Activated effector memory CD4-positive, alpha-beta T cell treated with Interleukin-2 at 50 U/mL for 16 hours (primary cell): ENCODE results near the gene LYZL2.

Experiments used
- DNase-seq: peaks from one replicate; pipeline ENCODE4 v3.0.0-alpha.2; 2020

Gene LYZL2

DNA sequence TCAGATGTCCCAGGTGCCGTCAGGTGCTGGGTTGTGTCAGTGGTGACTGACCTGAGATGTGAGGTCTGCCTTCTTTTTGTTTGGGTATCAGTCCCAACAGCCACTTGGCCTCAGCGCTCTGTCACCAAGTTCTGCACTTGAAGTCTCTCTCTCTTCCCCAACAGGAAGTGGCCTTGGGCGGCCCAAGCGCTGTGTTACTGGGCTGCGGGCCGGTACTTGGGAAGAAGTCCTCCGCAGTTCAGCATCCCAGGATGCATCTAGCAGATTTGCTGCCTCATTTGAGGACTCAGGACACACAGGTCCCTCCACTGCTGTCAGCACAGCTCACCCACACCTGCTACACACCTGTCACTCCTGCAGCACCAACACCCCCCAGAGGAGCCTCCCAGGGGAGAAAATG lies 40.1 kb downstream of the LYZL2 start:
- DNase-seq = no peak

DNA sequence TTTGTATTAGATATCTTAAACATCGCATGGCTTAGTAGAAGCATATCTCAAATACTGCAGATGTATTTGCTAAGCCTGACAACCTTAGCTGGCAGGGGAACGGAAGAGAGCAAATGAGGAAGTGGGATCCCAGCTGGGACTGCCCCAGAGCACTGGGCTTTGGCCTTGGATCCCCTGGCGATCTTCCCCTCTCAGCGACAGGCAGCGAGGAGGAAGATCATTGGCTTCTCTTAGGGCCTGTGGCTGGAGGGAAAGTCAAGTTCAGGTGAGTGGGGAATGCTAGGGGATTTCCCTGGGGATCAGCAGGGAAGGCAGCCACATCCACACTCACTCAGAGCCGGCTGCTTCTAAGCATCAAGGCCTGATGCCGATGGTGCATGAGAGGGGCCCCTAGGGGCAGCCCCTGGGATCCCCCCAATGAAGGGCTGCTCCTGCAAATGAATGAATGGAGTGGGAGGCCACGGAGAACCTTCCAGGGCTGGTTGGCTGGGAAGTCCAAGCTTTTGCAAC lies 42.0 kb downstream of the LYZL2 start:
- no peak for DNase-seq

DNA sequence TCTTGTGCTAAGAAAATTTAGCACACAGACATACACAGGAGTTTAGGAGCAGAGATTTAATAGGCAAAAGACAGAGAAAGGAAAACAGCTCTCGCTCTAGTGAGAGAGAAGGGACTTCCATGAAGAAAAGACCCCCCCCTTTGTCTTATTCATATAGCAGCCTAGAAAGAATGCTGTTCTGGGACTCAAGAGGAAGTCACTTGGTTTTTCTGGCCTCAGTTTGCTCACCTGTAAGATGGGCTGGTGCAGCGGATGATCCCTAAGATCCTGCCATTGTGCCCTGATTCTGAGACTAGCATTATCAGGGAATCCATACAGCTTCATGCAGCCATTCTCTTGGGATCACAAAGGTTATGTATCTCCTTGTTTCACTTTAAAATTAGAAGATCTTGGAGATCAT lies 42.7 kb downstream of the LYZL2 start:
- no peak for DNase-seq

DNA sequence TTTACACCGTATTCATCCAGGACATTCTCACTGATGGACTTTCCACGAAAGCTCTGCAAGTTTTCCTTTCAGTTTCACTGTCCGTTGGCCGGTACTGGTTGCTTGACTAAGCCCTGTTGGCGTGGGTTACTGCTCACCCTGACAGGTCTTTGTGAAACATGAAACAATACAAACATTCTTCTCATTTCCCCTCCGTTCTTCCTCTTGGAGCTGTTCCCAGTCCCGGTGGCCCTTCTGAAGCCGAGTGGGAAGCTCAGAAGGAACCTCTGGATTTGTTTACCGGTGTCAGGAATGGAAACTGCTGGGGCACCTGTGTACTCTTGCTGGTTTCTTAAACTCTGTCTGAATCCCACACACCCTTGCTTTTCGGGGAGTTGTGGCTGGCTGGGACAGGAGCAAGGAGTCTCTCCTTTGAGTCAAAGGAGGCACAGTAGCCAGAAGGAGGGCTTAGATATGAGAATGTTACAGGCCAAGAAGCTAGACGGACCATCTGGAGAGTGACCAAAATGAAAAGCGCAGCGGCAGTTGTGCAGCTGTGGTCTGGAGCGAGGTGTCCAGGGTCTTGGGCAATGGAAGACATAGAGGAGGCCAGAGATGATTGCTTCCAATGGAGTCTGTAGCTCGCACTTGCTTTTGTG lies 45.7 kb downstream of the LYZL2 start:
- DNase-seq = no peak

DNA sequence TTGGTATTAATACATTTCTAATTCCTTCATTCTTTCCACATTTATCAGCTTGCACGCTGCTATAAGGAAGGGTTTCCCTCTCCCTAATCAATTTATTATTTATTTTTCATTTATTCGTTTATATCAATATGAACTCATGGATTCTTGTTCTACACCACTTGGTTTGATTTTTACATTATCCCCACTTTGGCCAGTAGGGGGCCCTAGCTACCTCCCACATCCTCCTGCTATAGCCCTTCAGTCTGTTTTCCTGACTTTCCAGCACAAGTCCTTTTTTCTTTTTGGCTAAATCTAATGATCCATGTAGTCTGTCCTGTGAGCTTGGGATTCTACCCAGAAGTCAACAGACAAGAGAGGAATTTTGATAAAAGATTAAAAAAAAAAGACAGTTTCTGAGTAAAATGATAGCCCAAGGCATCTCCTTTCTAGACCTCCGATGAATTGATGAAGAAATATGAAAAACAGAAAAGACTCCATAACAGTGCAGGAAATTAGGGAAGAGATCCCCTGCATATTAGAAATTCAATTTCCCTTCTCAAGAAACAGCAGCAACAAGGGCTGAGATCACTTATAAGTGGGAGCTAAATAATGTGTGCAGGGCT lies 47.7 kb downstream of the LYZL2 start:
- no peak for DNase-seq

DNA sequence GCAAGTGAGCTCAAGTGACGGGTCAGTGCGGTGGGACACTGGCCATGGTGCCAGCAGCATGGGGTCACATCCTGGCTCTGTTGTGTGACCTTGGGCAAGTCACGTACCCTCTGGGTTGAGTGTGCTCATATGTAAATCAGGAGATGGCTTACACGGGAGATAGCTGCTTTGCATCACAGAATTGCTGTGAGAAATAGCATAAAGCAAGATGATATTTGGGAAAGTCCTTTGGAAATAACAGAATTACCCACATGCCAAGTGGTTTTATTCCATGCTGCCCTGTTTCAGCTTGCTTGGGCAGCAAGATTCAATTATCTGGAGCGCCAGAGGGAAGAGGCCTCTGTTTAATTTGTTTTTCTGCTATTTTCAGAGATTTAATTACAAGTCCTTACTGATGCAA lies 48.9 kb downstream of the LYZL2 start:
- no peak for DNase-seq

DNA sequence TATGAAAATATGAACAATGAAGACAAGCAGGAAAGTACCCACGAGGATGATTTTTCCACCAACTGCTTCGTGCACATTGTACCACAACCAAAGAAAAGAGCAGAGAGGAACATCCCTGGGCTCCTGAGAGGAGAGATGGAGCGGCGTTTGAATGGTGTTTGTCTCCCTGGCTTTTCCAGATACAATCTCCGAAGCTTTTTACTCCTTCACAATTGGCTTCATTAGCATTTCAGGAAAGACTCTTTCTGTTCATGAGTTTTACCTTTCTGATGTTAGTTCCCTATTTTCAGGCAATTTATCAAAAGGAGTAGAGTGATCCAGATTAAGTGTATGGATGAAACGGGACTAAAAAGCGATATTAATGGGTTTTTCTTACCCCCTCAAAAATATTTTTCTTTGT lies 49.3 kb downstream of the LYZL2 start:
- no peak for DNase-seq

DNA sequence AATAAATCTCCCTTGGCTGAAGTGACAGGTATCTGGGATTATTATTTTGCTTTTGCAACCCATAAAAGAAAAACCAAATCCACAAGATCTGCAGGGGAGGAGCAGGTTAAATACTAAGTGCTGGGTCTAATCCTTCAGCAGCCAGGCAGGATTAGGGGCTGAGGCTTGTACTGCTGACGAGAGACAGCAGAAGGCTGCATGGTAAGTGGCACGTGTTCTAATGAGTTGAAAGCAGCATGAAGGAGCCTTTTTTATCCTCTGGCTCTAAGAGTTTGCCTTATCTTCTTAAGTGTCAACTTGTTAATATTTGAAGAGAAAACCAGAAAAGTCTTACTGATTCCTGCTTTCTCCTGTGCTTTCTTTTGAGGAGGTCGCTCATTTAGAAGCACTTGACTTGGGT lies 50.0 kb downstream of the LYZL2 start:
- no peak for DNase-seq

DNA sequence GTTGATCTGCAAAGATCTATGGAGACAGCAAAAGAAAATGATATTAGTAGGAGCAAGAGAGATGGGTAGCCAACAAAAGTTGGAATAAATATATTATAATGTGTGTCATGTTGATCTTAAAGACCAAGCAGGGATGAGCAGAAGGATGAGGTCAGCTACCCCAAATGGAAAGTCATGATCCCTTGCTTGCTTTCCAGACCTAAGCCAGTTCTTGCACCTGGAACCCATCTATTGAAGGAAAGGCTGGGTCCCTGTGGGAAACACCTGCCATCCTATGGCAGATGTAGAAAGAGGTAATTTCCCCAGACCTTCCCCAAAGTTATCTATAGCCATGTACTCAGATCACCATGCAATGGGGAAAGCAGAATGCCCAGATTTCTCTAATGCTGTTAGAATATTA lies 52.5 kb downstream of the LYZL2 start:
- no peak for DNase-seq

DNA sequence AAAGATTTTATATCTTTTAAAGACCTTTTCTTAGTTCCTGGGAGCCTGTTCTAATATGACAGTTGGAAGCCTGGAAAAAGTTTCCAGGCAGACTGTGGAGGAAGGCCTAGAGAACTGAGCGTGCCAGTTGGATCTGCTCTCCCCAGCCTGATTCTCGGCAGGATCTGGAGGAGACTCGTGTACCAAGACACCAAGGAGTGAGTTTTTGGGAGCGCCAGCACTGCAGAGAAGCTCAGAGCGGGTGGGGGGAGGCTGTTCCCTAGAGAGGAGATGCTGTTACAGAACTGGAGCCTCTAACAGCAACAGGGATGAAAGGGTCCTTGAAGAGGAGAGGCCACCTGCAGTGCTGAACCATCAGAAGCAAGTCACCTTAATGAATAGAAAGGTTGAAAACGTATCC lies 52.9 kb downstream of the LYZL2 start:
- no peak for DNase-seq

DNA sequence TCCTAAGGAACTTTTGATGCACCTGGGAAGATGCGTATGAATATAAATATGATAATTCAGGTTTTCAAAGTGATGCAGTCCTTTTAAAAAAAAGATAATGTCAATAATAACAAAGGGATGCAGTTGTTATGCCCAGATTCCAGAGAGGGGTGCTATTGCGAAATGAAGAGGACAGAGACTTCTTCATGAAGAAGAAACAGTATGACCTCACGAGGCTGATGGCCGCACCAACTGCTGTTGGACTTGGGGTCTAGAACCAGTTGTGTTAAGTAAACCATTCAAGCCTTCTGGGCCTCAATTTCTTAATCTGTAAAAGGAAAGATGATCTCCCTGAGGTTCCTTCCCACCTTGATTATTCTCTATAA lies 55.1 kb downstream of the LYZL2 start:
- no peak for DNase-seq

DNA sequence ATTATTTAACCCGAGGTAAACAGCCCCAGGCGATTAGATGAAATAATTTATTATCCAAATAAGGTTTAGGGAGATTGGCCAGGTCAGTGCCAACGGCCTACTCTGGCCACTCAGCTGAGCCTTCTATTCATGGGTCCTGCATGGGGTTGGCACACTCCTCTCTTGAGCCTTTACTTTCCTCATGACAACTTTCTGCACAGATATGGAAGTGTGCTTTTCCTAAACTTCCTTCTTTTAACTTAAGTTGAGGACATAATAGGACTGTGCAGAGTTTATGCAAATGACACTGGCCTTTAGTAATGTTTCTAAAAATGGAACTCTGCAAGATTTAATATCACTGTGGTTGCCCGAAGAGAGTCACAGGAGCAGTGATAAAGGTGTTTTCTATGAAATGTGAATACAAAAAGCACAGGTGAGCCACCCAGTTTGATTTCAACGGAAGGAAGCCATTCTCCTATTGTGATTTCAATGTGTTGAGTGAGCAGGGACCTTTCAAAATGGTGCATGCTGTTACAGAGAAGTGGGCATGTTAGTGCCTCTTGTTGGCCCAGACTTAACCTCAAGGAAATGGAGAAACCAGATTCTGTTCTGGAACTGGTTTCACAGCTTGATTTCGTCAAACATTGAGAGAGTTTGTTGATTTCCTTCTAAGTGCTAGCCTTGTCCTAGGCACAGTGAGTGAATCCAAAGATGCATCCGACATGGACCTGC lies 55.7 kb downstream of the LYZL2 start:
- no peak for DNase-seq

DNA sequence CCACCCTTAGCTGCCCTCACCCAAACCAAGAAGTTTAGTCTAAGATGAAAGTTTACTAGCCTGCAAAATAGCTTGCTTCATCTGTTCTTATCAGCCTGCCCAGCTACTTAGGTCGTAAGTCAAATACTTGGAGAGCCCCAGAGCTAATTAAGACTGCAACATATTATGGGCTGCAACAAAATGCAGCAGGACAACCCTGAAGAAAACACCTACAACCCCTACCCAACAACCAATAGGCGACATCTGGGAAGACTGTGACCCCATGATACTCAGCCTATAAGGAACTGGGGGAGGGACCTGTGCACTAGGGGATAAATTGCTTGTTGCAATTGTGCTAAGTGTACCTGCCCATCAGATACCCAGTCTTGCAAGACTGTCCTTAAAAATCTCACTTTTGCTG lies 64.1 kb downstream of the LYZL2 start:
- no peak for DNase-seq

DNA sequence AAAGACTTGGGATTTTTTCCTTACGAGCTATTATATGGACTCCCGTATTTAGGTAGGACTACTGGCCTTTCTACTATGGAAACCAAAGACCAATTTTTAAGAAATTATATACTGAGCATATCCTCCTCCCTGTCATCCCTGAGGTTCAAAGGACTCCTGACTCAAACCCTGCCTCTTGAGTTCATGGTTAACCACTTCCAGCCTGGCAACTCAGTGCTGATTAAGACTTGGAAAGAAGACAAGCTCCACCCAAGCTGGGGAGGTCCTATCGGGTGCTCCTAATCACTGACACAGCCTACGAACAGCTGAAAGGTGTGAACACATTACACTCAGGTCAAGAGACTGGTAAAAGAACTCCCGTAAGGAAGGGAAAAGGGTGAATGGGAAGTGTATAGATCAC lies 66.8 kb downstream of the LYZL2 start:
- DNase-seq = no peak
